Uterus (tissue), 2 donors: ENCODE measurements around the gene SEPTIN5.

Experiments
- POLR2A ChIP-seq, 2 donors: fragments of 450-650 bp; IDR thresholded peaks; one replicate each; pipeline ENCODE4 v1.6.1; 2016; ENCODE audit warnings: antibody characterized with exemption in 2 of 2, mild to moderate bottlenecking in 1 of 2, moderate library complexity in 1 of 2
- TF ChIP-seq, protein P1 (sequence below), 4 experiments: fragments of 200-600 bp in 2 of 4; fragments of 450-650 bp in 2 of 4; sonication (generic) in 2 of 4; IDR thresholded peaks; one replicate each; pipeline ENCODE4 v1.5.1; 2016 to 2019; ENCODE audit warnings: antibody characterized with exemption in 4 of 4, mild to moderate bottlenecking in 2 of 4, moderate library complexity in 1 of 4

DNA sequence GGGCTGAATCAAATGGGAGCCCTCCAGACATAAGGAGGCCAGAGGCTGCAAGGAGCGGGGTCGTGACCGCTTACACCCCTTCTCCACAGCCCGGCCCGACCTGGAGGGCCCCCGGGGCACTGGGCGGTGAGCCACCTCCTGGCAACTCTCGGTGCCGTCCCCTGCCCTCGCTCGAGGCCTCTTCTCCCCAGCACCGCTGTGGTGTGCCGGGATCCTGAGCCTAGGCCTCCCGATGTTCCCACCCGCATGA lies 8.6 kb downstream of the SEPTIN5 start:
- TF ChIP-seq, protein P1, sequence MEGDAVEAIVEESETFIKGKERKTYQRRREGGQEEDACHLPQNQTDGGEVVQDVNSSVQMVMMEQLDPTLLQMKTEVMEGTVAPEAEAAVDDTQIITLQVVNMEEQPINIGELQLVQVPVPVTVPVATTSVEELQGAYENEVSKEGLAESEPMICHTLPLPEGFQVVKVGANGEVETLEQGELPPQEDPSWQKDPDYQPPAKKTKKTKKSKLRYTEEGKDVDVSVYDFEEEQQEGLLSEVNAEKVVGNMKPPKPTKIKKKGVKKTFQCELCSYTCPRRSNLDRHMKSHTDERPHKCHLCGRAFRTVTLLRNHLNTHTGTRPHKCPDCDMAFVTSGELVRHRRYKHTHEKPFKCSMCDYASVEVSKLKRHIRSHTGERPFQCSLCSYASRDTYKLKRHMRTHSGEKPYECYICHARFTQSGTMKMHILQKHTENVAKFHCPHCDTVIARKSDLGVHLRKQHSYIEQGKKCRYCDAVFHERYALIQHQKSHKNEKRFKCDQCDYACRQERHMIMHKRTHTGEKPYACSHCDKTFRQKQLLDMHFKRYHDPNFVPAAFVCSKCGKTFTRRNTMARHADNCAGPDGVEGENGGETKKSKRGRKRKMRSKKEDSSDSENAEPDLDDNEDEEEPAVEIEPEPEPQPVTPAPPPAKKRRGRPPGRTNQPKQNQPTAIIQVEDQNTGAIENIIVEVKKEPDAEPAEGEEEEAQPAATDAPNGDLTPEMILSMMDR (IDR thresholded peaks at IDR 0.05): no peak
- TF ChIP-seq POLR2A (IDR thresholded peaks at IDR 0.05): no peak
